Fibroblast of lung (primary cell): ENCODE results near the gene DEPDC5. TPM values are rescaled to one million over a fixed set of nuclear protein-coding genes. Genes with fewer than 3 reads are reported as not detected.
"Not testable (repeated sequence)": the region's sequence is repeated elsewhere in the genome, so short reads cannot be mapped to it uniquely, and the experiment has no call there.

Experiments
- DNase-seq, 2 donors: peaks; one replicate each; pipeline versions ENCODE4 v3.0.0 to v3.0.0-alpha.2; 2010; ENCODE audit warnings: low read depth in 2 of 2
- H2AFZ ChIP-seq: 2 replicates; pipeline ENCODE4 v1.5.1; 2012; ENCODE audit warnings: low read length, control low read depth, inconsistent platforms
- H3K27ac ChIP-seq: 2 replicates; pipeline ENCODE4 v1.5.1; 2011; ENCODE audit warnings: low read length, control low read depth; ENCODE audit not compliant: insufficient read depth
- H3K27me3 ChIP-seq: 2 replicates; pipeline ENCODE4 v1.5.1; 2011; ENCODE audit warnings: mild to moderate bottlenecking, low read length; ENCODE audit not compliant: control insufficient read depth, insufficient read depth
- H3K36me3 ChIP-seq: 2 replicates; pipeline ENCODE4 v1.5.1; 2011; ENCODE audit warnings: low read length; ENCODE audit not compliant: control insufficient read depth, insufficient read depth
- H3K4me1 ChIP-seq: 2 replicates; pipeline ENCODE4 v1.5.1; 2011; ENCODE audit warnings: low read length; ENCODE audit not compliant: control insufficient read depth, insufficient read depth; ENCODE audit errors: extremely low read depth
- H3K4me2 ChIP-seq: 2 replicates; pipeline ENCODE4 v1.5.1; 2011; ENCODE audit warnings: low read length, control low read depth; ENCODE audit not compliant: insufficient read depth; ENCODE audit errors: extremely low read depth
- H3K4me3 ChIP-seq, 4 experiments: fragments of 200-600 bp in 1 of 4; sonication (generic) in 1 of 4; replicated peaks in 1 of 4; 2 replicates each; pipeline ENCODE4 v1.5.1; 2011 to 2016; ENCODE audit warnings: low read length in 4 of 4, low read depth in 3 of 4, mild to moderate bottlenecking in 3 of 4, control low read depth in 2 of 4, inconsistent platforms in 1 of 4, mixed read lengths in 1 of 4; ENCODE audit not compliant: insufficient read depth in 1 of 4; ENCODE audit errors: control extremely low read depth in 1 of 4
- H3K79me2 ChIP-seq: 2 replicates; pipeline ENCODE4 v1.5.1; 2012; ENCODE audit warnings: mild to moderate bottlenecking, low read length, inconsistent platforms; ENCODE audit not compliant: control insufficient read depth, insufficient read depth
- H3K9ac ChIP-seq: 2 replicates; pipeline ENCODE4 v1.5.1; 2011; ENCODE audit warnings: mild to moderate bottlenecking, low read length, control low read depth; ENCODE audit not compliant: insufficient read depth
- H3K9me3 ChIP-seq: 2 replicates; pipeline ENCODE4 v1.5.1; 2012; ENCODE audit warnings: low read depth, low read length; ENCODE audit not compliant: control insufficient read depth, insufficient read depth
- H4K20me1 ChIP-seq: 2 replicates; pipeline ENCODE4 v1.5.1; 2011; ENCODE audit warnings: low read length; ENCODE audit not compliant: control insufficient read depth, insufficient read depth; ENCODE audit errors: extremely low read depth
- CTCF ChIP-seq, 2 donors: IDR thresholded peaks in 1 of 2; conservative IDR thresholded peaks in 1 of 2; 1 replicate in 1 of 2; 2 replicates in 1 of 2; pipeline ENCODE4 v1.5.1; 2011 to 2012; ENCODE audit warnings: low read length in 2 of 2, control low read depth in 1 of 2, inconsistent platforms in 1 of 2, low read depth in 1 of 2, mild to moderate bottlenecking in 1 of 2
- EZH2 ChIP-seq: IDR thresholded peaks from 2 replicates; pipeline ENCODE4 v1.5.1; 2012; ENCODE audit warnings: low read length, control low read depth, mild to moderate bottlenecking; ENCODE audit errors: missing control alignments
- polyA plus RNA-seq, 2 donors: library from polyadenylated mRNA; depleted of rRNA in 1 of 2; stranded (reverse) in 1 of 2; unstranded in 1 of 2; fragments of >200 nt; gene quantifications; 2 replicates each; pipeline ENCODE4 v1.2.1, GENCODE V29; 2011 to 2012; ENCODE audit warnings: missing spikeins in 1 of 2
- total RNA-seq: library from RNA; depleted of rRNA; stranded (reverse); fragments of >200 nt; gene quantifications from 2 replicates; pipeline ENCODE4 v1.2.1, GENCODE V29; 2014

Gene DEPDC5
- total and polyA plus RNA-seq, 2 donors (not counting 1 experiment from before 2014, with no cell fraction given): 10.4 to 10.7 TPM

GRCh38 chr22:31800065-31800464 lies 46.2 kb downstream of the DEPDC5 start:
- H3K4me2 ChIP-seq: no peak overlapping the region

GRCh38 chr22:31800861-31801260 lies 47.0 kb downstream of the DEPDC5 start:
- DNase-seq, H3K4me2 ChIP-seq, H3K4me1 ChIP-seq, H3K27ac ChIP-seq, H3K9me3 ChIP-seq, H3K9ac ChIP-seq, H3K79me2 ChIP-seq, H3K27me3 ChIP-seq, H3K4me3 ChIP-seq, H4K20me1 ChIP-seq, H2AFZ ChIP-seq, H3K36me3 ChIP-seq: not testable (repeated sequence)

More at GRCh38 chr22:31800065-31800464, 46.2 kb downstream of the DEPDC5 start:
- Histone ChIP-seq H3K9me3 (no peaks in the 10 kb centered on the region), H3K4me3 (no peak overlapping the region), H3K27me3 (no peaks in the 10 kb centered on the region), H3K27ac (no peak overlapping the region), H4K20me1 (no peaks in the 10 kb centered on the region), H3K79me2 (no peaks in the 10 kb centered on the region), H3K4me1 (no peaks in the 10 kb centered on the region), H3K9ac (no peak overlapping the region), H2AFZ (no peak overlapping the region), H3K36me3 (peaks cover 7% of the 10 kb centered on the region)
- TF ChIP-seq CTCF (conservative IDR thresholded peaks at IDR 0.05 in 1 of 2, IDR thresholded peaks at IDR 0.05 in 1 of 2; ENCODE audit: low read depth in 1 of 2, low read length in 2 of 2) (no peak), EZH2 (no peak)
- DNase-seq: peak; percentile 15 to 56

- Histone ChIP-seq H3K4me2 (no peak overlapping the region), H3K4me1 (no peaks in the 10 kb centered on the region), H3K27ac (no peak overlapping the region), H3K9me3 (no peaks in the 10 kb centered on the region), H2AFZ (no peak overlapping the region), H4K20me1 (no peaks in the 10 kb centered on the region), H3K36me3 (peaks cover 7% of the 10 kb centered on the region), H3K27me3 (no peaks in the 10 kb centered on the region), H3K79me2 (no peaks in the 10 kb centered on the region), H3K4me3 (no peak overlapping the region), H3K9ac (no peak overlapping the region)
- no peak for DNase-seq
- no peak for TF ChIP-seq CTCF (conservative IDR thresholded peaks at IDR 0.05 in 1 of 2, IDR thresholded peaks at IDR 0.05 in 1 of 2; ENCODE audit: low read depth in 1 of 2, low read length in 2 of 2)
- no peak for TF ChIP-seq EZH2
These were observed 48.8 kb downstream of the DEPDC5 start for GRCh38 chr22:31802575-31802974.
